IMR-90 (cell line): ENCODE results near the gene EPAS1. TPM values are rescaled to one million over a fixed set of nuclear protein-coding genes. Genes with fewer than 3 reads are reported as not detected.

Source experiments
- ATAC-seq: fragments of 200-7000 bp; cut with Tn5 transposase; 2 replicates; pipeline ENCODE4 v1.9.1; 2020; ENCODE audit warnings: low read depth, mild to moderate bottlenecking, moderate library complexity
- BruUV-seq: library from RNA; stranded (reverse); fragments of 400-500 nt; replicated peaks from 2 replicates; lab custom pipeline; 2021; lab: Mats Ljungman, UMichigan
- CTCF ChIA-PET: fragments of 300-600 bp; formaldehyde crosslinking; extraction: SDS; loops from one replicate; lab custom pipeline; 2021; ENCODE audit warnings: antibody characterized with exemption; lab: Yijun Ruan, JAX
- POLR2A ChIA-PET: fragments of 300-600 bp; sonication (Branson Sonifier 250); formaldehyde crosslinking; loops from one replicate; lab custom pipeline; 2022; ENCODE audit warnings: antibody characterized with exemption; ENCODE audit not compliant: unreplicated experiment; lab: Charles Lee
- DNase-seq: peaks from one replicate; pipeline ENCODE4 v3.0.0; 2013
- H2AFZ ChIP-seq: replicated peaks from 2 replicates; pipeline ENCODE3; 2013; ENCODE audit warnings: low read length, mild to moderate bottlenecking; ENCODE audit not compliant: poor library complexity
- H2AK5ac ChIP-seq: 2 replicates; pipeline ENCODE4 v1.6.1; 2013; ENCODE audit warnings: low read depth, low read length, inconsistent platforms
- H2AK9ac ChIP-seq: replicated peaks from 2 replicates; pipeline ENCODE3; 2013; ENCODE audit warnings: mild to moderate bottlenecking, low read depth, low read length, moderate library complexity; ENCODE audit not compliant: poor library complexity
- H2BK120ac ChIP-seq: 2 replicates; pipeline ENCODE4 v1.6.1; 2013; ENCODE audit warnings: low read depth, low read length, inconsistent platforms
- H2BK15ac ChIP-seq: 3 replicates; pipeline ENCODE4 v1.6.1; 2013; ENCODE audit warnings: low read depth, low read length, inconsistent platforms
- H2BK20ac ChIP-seq: 2 replicates; pipeline ENCODE4 v1.6.1; 2013; ENCODE audit warnings: low read depth, mild to moderate bottlenecking, inconsistent platforms, low read length, moderate library complexity
- H2BK5ac ChIP-seq: 2 replicates; pipeline ENCODE4 v1.6.1; 2013; ENCODE audit warnings: mild to moderate bottlenecking, low read depth, low read length, inconsistent platforms; ENCODE audit not compliant: poor library complexity, severe bottlenecking
- H3K14ac ChIP-seq: replicated peaks from 2 replicates; pipeline ENCODE4 v1.6.1; 2013; ENCODE audit warnings: low read depth, low read length, inconsistent platforms
- H3K18ac ChIP-seq: 2 replicates; pipeline ENCODE4 v1.6.1; 2013; ENCODE audit warnings: low read depth, low read length, control low read depth
- H3K23ac ChIP-seq: 2 replicates; pipeline ENCODE4 v1.6.1; 2013; ENCODE audit warnings: low read depth, low read length, inconsistent platforms
- H3K27ac ChIP-seq: 2 replicates; pipeline ENCODE4 v1.5.1; 2013; ENCODE audit warnings: mild to moderate bottlenecking, control low read depth, low read length; ENCODE audit not compliant: insufficient read depth
- H3K27me3 ChIP-seq: 2 replicates; pipeline ENCODE4 v1.6.1; 2013; ENCODE audit warnings: low read length; ENCODE audit not compliant: control insufficient read depth, insufficient read depth
- H3K36me3 ChIP-seq: 2 replicates; pipeline ENCODE4 v1.6.1; 2013; ENCODE audit warnings: low read length, mixed read lengths; ENCODE audit not compliant: control insufficient read depth, insufficient read depth
- H3K4ac ChIP-seq: 2 replicates; pipeline ENCODE4 v1.6.1; 2013; ENCODE audit warnings: low read depth, low read length, inconsistent platforms
- H3K4me1 ChIP-seq: 2 replicates; pipeline ENCODE4 v1.6.1; 2013; ENCODE audit warnings: low read length, mixed read lengths; ENCODE audit not compliant: control insufficient read depth, insufficient read depth
- H3K4me2 ChIP-seq: 2 replicates; pipeline ENCODE4 v1.6.1; 2013; ENCODE audit warnings: low read depth, mild to moderate bottlenecking, control low read depth, low read length, moderate library complexity
- H3K4me3 ChIP-seq: 2 replicates; pipeline ENCODE4 v1.5.1; 2013; ENCODE audit warnings: low read depth, mild to moderate bottlenecking, control low read depth, low read length, moderate library complexity; ENCODE audit not compliant: insufficient read depth
- H3K56ac ChIP-seq: 2 replicates; pipeline ENCODE4 v1.6.1; 2013; ENCODE audit warnings: low read length, inconsistent platforms; ENCODE audit not compliant: insufficient read depth; ENCODE audit errors: extremely low read depth
- H3K79me1 ChIP-seq, 2 experiments: 2 replicates each; pipeline ENCODE4 v1.6.1; 2013; ENCODE audit warnings: low read length in 2 of 2, inconsistent platforms in 1 of 2, low read depth in 1 of 2
- H3K9ac ChIP-seq: 2 replicates; pipeline ENCODE4 v1.6.1; 2013; ENCODE audit warnings: low read depth, low read length, control low read depth
- H3K9me1 ChIP-seq: 2 replicates; pipeline ENCODE4 v1.6.1; 2013; ENCODE audit warnings: low read length, inconsistent platforms; ENCODE audit not compliant: insufficient read depth
- H3K9me3 ChIP-seq: 2 replicates; pipeline ENCODE4 v1.6.1; 2013; ENCODE audit warnings: low read length; ENCODE audit not compliant: control insufficient read depth, insufficient read depth
- H4K20me1 ChIP-seq: 2 replicates; pipeline ENCODE4 v1.6.1; 2013; ENCODE audit warnings: low read length, inconsistent platforms; ENCODE audit not compliant: insufficient read depth
- H4K5ac ChIP-seq: 2 replicates; pipeline ENCODE4 v1.6.1; 2013; ENCODE audit warnings: mild to moderate bottlenecking, low read depth, low read length, control low read depth
- H4K8ac ChIP-seq, 2 experiments: 2 replicates each; pipeline ENCODE4 v1.6.1; 2013; ENCODE audit warnings: low read depth in 2 of 2, low read length in 2 of 2, control low read depth in 1 of 2, inconsistent platforms in 1 of 2
- H4K91ac ChIP-seq: 2 replicates; pipeline ENCODE4 v1.6.1; 2013; ENCODE audit warnings: low read depth, low read length, inconsistent platforms; ENCODE audit not compliant: insufficient read depth
- CHD1 ChIP-seq: IDR thresholded peaks from 2 replicates; pipeline ENCODE4 v1.6.1; 2012; ENCODE audit warnings: low read depth, low read length, improper control_type of control experiment
- MAFK ChIP-seq: IDR thresholded peaks from 2 replicates; pipeline ENCODE4 v1.6.1; 2012; ENCODE audit warnings: low read depth, low read length, improper control_type of control experiment
- NFE2L2 ChIP-seq: fragments of 150-350 bp; IDR thresholded peaks from 2 replicates; pipeline ENCODE4 v1.6.1; 2016; ENCODE audit warnings: low read depth, mild to moderate bottlenecking, low read length
- RFX5 ChIP-seq: IDR thresholded peaks from 2 replicates; pipeline ENCODE4 v1.8.0; 2012; ENCODE audit warnings: low read depth, mild to moderate bottlenecking, low read length, moderate library complexity
- WGBS, 2 experiments: methylation state at CpG; one replicate each; pipeline versions ENCODE4 v1.1.5 to v1.1.7; 2013; ENCODE audit warnings: missing lambda C conversion rate in 2 of 2; ENCODE audit not compliant: insufficient read length in 1 of 2; ENCODE audit errors: extremely low coverage in 2 of 2; 5-methylcytosine and 5-hydroxymethylcytosine counted together
- dilution Hi-C: fragments of 300-500 bp; cut with HindIII; formaldehyde crosslinking; loops from one replicate; pipeline ENCODE4 v1.14.3; 2018; ENCODE audit warnings: low sequenced_read_pairs; ENCODE audit not compliant: unreplicated experiment
- in situ Hi-C: fragments of 300-500 bp; cut with MboI; formaldehyde crosslinking; loops from 3 replicates; pipeline ENCODE4 v1.14.3; 2019; ENCODE audit warnings: low sequenced_read_pairs, inconsistent platforms, mixed read lengths
- intact Hi-C: fragments of 100-400 bp; cut with micrococcal nuclease; formaldehyde crosslinking; loops from 2 replicates; pipeline ENCODE4 v1.10.0; 2022
- polyA plus RNA-seq, 3 experiments: library from polyadenylated mRNA; depleted of rRNA; stranded (reverse); fragments of >200 nt; gene quantifications; 2 replicates each; pipeline ENCODE4 v1.2.3, GENCODE V29; 2012; ENCODE audit warnings: low replicate concordance in 1 of 3
- total RNA-seq: library from RNA; depleted of rRNA; stranded (reverse); fragments of >200 nt; gene quantifications from 2 replicates; pipeline ENCODE4 v1.2.3, GENCODE V29; 2012

EPAS1 gene
- total and polyA plus RNA-seq, 2 of the 4 experiments (the other 2 are of a cell fraction) = 40.7 to 120 TPM

DNA sequence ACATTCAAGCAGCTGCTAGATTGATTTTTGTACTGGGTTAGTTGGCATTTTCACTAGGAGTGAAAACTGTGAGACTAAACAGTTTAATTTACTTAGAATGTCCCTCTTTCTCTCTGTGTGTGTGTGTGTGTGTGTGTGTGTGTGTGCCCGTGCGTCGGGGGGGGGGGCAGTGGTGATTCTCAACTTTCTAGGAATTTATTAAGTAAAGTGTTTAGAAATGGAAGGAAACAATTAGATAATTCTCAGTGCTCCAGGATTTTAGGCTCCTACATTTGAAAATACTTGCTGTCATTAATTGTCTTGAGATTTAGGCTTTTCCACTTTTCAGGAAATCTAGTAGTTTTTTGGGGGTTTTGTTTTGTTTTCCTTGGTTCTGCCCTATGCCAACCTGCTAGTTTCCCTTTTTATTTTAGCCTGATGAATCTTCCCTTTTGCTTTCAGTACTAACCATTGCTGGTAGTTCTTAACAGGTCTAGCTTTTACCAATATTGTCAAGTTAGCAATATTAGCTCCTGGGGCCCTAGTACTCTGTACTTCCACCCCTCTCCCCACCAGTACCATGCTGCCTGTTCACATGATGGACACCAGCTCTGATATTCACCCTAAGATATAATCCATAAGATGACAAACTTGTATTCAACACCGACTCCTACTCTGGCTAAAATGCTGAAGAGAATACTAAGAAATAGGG is 4.9 kb downstream of the EPAS1 start:
- Histone ChIP-seq H2AK9ac (no peak overlapping the region), H3K14ac (no peak overlapping the region), H3K4ac (no peak overlapping the region), H3K9me3 (no peaks in the 10 kb centered on the region), H3K36me3 (peaks cover 12% of the 10 kb centered on the region), H4K20me1 (peaks cover 94% of the 10 kb centered on the region), H3K4me2 (no peak overlapping the region; the same call in 1 of the 2 replicates), H3K27ac (no peak overlapping the region), H2BK5ac (no peak overlapping the region), H3K56ac (no peak overlapping the region), H3K4me1 (peaks cover 16% of the 10 kb centered on the region), H2AFZ (no peak overlapping the region), H2BK120ac (no peak overlapping the region), H2BK20ac (no peak overlapping the region), H2BK15ac (no peak overlapping the region), H3K79me1 (peaks cover 17 to 68% of the 10 kb centered on the region in 2 experiments), H4K5ac (no peak overlapping the region), H3K27me3 (no peaks in the 10 kb centered on the region), H3K4me3 (no peak overlapping the region), H3K9me1 (peaks cover 22% of the 10 kb centered on the region; the same call in 1 of the 2 replicates), H4K91ac (no peak overlapping the region), H3K9ac (no peak overlapping the region), H2AK5ac (no peak overlapping the region), H3K23ac (no peak overlapping the region), H3K18ac (no peak overlapping the region), H4K8ac (no peak overlapping the region)
- no CpG with 5 or more reads among the region's 4 CpGs for WGBS, 2 experiments
- CTCF ChIA-PET = no interaction called here
- no peak for TF ChIP-seq RFX5
- no peak for TF ChIP-seq NFE2L2
- peak; percentile 59 for TF ChIP-seq MAFK
- TF ChIP-seq CHD1 = no peak
- POLR2A ChIA-PET = no interaction called here
- intact Hi-C loops (loop anchor here (5.0 kb wide), 1 partner anchor 40 kb away; no protein-coding TSS in a partner anchor), dilution Hi-C loops (no loop called here), in situ Hi-C loops (loop anchor here (25.0 kb wide), 1 partner anchor 665 kb away; no protein-coding TSS in a partner anchor)
- DNase-seq = no peak
- no peak for ATAC-seq
- no TSS peak for BruUV-seq
